ENCODE results near the gene ST3GAL3. TPM values are rescaled to one million over a fixed set of nuclear protein-coding genes. Genes with fewer than 3 reads are reported as not detected.

The ST3GAL3 gene
- total and polyA plus RNA-seq, 2 donors (not counting 3 experiments of a cell fraction or from before 2014, with no cell fraction given), result 14.3 to 35.8 TPM

GRCh38 chr1:43768168-43768567 lies 60.8 kb downstream of the ST3GAL3 start:
- no peaks in the 10 kb centered on the region for H3K27me3 ChIP-seq (ENCODE audit: control insufficient read depth in 2 of 2, insufficient read depth in 2 of 2, low read length in 2 of 2)
- dilution Hi-C loops (cut with MboI; ENCODE audit: extremely low pct_ligation_motif_present, low sequenced_read_pairs), result loop anchor here (25.0 kb wide), 1 partner anchor 169 kb away; the partner anchor contains the start of genes ARTN and IPO13
- H3K4me2 ChIP-seq (ENCODE audit: insufficient read depth, low read length), result no peak overlapping the region
- FAIRE-seq (no peak), DNase-seq (ENCODE audit: low read depth, low spot score) (no peak)
- POLR2A ChIA-PET, result no interaction called here
- no peak overlapping the region for H2AFZ ChIP-seq (ENCODE audit: low read depth, low read length)
- H3K79me2 ChIP-seq (ENCODE audit: control insufficient read depth, insufficient read depth, low read length), result peaks cover 11% of the 10 kb centered on the region
- no peaks in the 10 kb centered on the region for H3K4me1 ChIP-seq (ENCODE audit: control insufficient read depth, extremely low read depth, insufficient read depth, low read length)
- no peaks in the 10 kb centered on the region for H3K9me1 ChIP-seq (replicated peaks; ENCODE audit: control insufficient read depth, extremely low read depth, insufficient read depth, low read length)
- H3K4me3 ChIP-seq (replicated peaks in 1 of 3; ENCODE audit: insufficient read depth in 1 of 3, low read depth in 1 of 3, low read length in 3 of 3), result no peak overlapping the region
- no peak overlapping the region for H3K27ac ChIP-seq (ENCODE audit: insufficient read depth, low read depth, low read length)
- no peak overlapping the region for H3K9ac ChIP-seq (replicated peaks; ENCODE audit: extremely low read depth, insufficient read depth, low read length)
- no TSS peak for BruUV-seq (replicated peaks)
- no peaks in the 10 kb centered on the region for H4K20me1 ChIP-seq (replicated peaks; ENCODE audit: control insufficient read depth, extremely low read depth, insufficient read depth, low read length)
- TF ChIP-seq, protein P1, sequence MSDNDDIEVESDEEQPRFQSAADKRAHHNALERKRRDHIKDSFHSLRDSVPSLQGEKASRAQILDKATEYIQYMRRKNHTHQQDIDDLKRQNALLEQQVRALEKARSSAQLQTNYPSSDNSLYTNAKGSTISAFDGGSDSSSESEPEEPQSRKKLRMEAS (IDR thresholded peaks at IDR 0.05; ENCODE audit: insufficient read depth, insufficient read length), result no peak
- TF ChIP-seq GATA2 (IDR thresholded peaks at IDR 0.05; ENCODE audit: insufficient read depth, insufficient read length, low read depth, low read length), result no peak
- no peak for TF ChIP-seq POLR2A (IDR thresholded peaks at IDR 0.05; ENCODE audit: low read depth, low read length)
- TF ChIP-seq CTCF (IDR thresholded peaks at IDR 0.05; ENCODE audit: extremely low read depth in 1 of 2, insufficient read depth in 1 of 2, low read depth in 1 of 2, low read length in 2 of 2), result no peak
- TF ChIP-seq FOS (IDR thresholded peaks at IDR 0.05; ENCODE audit: borderline replicate concordance, insufficient read depth, low read length), result no peak
- TF ChIP-seq EZH2 (IDR thresholded peaks at IDR 0.05; ENCODE audit: borderline replicate concordance, low read depth, low read length, severe bottlenecking), result no peak
- TF ChIP-seq POLR2AphosphoS5 (IDR thresholded peaks at IDR 0.05; ENCODE audit: insufficient read depth, low read depth, low read length), result no peak
- TF ChIP-seq MYC (IDR thresholded peaks at IDR 0.05; ENCODE audit: low read depth, low read length), result no peak
- TF ChIP-seq JUN (IDR thresholded peaks at IDR 0.05; ENCODE audit: borderline replicate concordance, insufficient read depth, insufficient read length, low read depth), result no peak
- H3K36me3 ChIP-seq (ENCODE audit: control insufficient read depth in 2 of 2, extremely low read depth in 1 of 2, insufficient read depth in 2 of 2, low read length in 2 of 2), result no peaks in the 10 kb centered on the region
- no peaks in the 10 kb centered on the region for H3K9me3 ChIP-seq (replicated peaks; ENCODE audit: control insufficient read depth, insufficient read depth, low read length)
- CTCF ChIA-PET, result interaction anchor here (1.6 to 13.7 kb wide), 2 partner anchors 78 to 163 kb away, joined by 3 to 965 read pairs; partner anchors contain the start of gene ARTN
- intact Hi-C loops (cut with micrococcal nuclease), result no loop called here
